Neural progenitor cell (in vitro differentiated cells): ENCODE measurements around the gene AP2A2. TPM values are rescaled to one million over a fixed set of nuclear protein-coding genes. Genes with fewer than 3 reads are reported as not detected.

Source experiments
- DNase-seq: peaks from one replicate; pipeline ENCODE4 v3.0.0-alpha.2; 2016; ENCODE audit warnings: low spot score
- H2AFZ ChIP-seq: fragments of 200-600 bp; sonication (generic); replicated peaks from 2 replicates; pipeline ENCODE4 v1.6.1; 2016; ENCODE audit warnings: antibody characterized with exemption
- H3F3A ChIP-seq: fragments of 200-600 bp; sonication (generic); 2 replicates; pipeline ENCODE4 v1.6.1; 2016; ENCODE audit warnings: antibody characterized with exemption, low read depth
- H3K27ac ChIP-seq: fragments of 200-600 bp; sonication (generic); 2 replicates; pipeline ENCODE4 v1.5.1; 2016; ENCODE audit warnings: mild to moderate bottlenecking
- H3K27me3 ChIP-seq: fragments of 200-600 bp; sonication (generic); 2 replicates; pipeline ENCODE4 v1.6.1; 2016; ENCODE audit warnings: mild to moderate bottlenecking, moderate library complexity
- H3K36me3 ChIP-seq: fragments of 200-600 bp; sonication (generic); 2 replicates; pipeline ENCODE4 v1.5.1; 2016
- H3K4me1 ChIP-seq: fragments of 200-600 bp; sonication (generic); 2 replicates; pipeline ENCODE4 v1.6.1; 2016; ENCODE audit warnings: mixed run types
- H3K4me2 ChIP-seq: fragments of 200-600 bp; sonication (generic); 2 replicates; pipeline ENCODE4 v1.6.1; 2016
- H3K4me3 ChIP-seq: fragments of 200-600 bp; sonication (generic); 2 replicates; pipeline ENCODE4 v1.5.1; 2016
- H3K79me2 ChIP-seq: fragments of 200-600 bp; sonication (generic); 2 replicates; pipeline ENCODE4 v1.6.1; 2016; ENCODE audit warnings: low read depth
- H3K9ac ChIP-seq: fragments of 200-600 bp; sonication (generic); 2 replicates; pipeline ENCODE4 v1.6.1; 2016
- H3K9me3 ChIP-seq: fragments of 200-600 bp; sonication (generic); 2 replicates; pipeline ENCODE4 v1.5.1; 2016; ENCODE audit warnings: low read depth
- H4K20me1 ChIP-seq: fragments of 200-600 bp; sonication (generic); 2 replicates; pipeline ENCODE4 v1.6.1; 2016; ENCODE audit warnings: low read depth
- H3K27ac Mint-ChIP-seq: 3 replicates; pipeline ENCODE4 v1.8.0; 2021; ENCODE audit warnings: mixed read lengths
- H3K27me3 Mint-ChIP-seq: 2 replicates; pipeline ENCODE4 v1.8.0; 2022; ENCODE audit warnings: low read depth, mild to moderate bottlenecking, inconsistent platforms, moderate library complexity, mixed read lengths; ENCODE audit not compliant: insufficient read depth
- H3K36me3 Mint-ChIP-seq: 3 replicates; pipeline ENCODE4 v1.8.0; 2021; ENCODE audit warnings: mixed read lengths
- H3K4me1 Mint-ChIP-seq: 3 replicates; pipeline ENCODE4 v1.8.0; 2021; ENCODE audit warnings: mixed read lengths
- H3K4me3 Mint-ChIP-seq: 3 replicates; pipeline ENCODE4 v1.8.0; 2021; ENCODE audit warnings: mild to moderate bottlenecking, moderate library complexity, mixed read lengths
- H3K9me3 Mint-ChIP-seq: 3 replicates; pipeline ENCODE4 v1.8.0; 2020; ENCODE audit warnings: mixed read lengths
- EZH2 ChIP-seq: fragments of 200-600 bp; sonication (generic); IDR thresholded peaks from 2 replicates; pipeline ENCODE4 v1.6.1; 2017; ENCODE audit warnings: antibody characterized with exemption, mild to moderate bottlenecking, moderate library complexity
- EZH2phosphoT487 ChIP-seq: fragments of 200-600 bp; sonication (generic); IDR thresholded peaks from 2 replicates; pipeline ENCODE4 v1.6.1; 2017; ENCODE audit warnings: antibody characterized with exemption
- total RNA-seq: library from RNA; depleted of rRNA; stranded (reverse); fragments of >200 nt; gene quantifications from 2 replicates; pipeline ENCODE4 v1.2.3, GENCODE V29; 2015; ENCODE audit warnings: low replicate concordance
- TF ChIP-seq, protein P1 (sequence below): fragments of 200-600 bp; sonication (generic); IDR thresholded peaks from 2 replicates; pipeline ENCODE4 v1.5.1; 2017; ENCODE audit warnings: antibody characterized with exemption, mild to moderate bottlenecking

Gene AP2A2
- total RNA-seq, 1 donor from 2014 or later: 67.5 TPM

DNA sequence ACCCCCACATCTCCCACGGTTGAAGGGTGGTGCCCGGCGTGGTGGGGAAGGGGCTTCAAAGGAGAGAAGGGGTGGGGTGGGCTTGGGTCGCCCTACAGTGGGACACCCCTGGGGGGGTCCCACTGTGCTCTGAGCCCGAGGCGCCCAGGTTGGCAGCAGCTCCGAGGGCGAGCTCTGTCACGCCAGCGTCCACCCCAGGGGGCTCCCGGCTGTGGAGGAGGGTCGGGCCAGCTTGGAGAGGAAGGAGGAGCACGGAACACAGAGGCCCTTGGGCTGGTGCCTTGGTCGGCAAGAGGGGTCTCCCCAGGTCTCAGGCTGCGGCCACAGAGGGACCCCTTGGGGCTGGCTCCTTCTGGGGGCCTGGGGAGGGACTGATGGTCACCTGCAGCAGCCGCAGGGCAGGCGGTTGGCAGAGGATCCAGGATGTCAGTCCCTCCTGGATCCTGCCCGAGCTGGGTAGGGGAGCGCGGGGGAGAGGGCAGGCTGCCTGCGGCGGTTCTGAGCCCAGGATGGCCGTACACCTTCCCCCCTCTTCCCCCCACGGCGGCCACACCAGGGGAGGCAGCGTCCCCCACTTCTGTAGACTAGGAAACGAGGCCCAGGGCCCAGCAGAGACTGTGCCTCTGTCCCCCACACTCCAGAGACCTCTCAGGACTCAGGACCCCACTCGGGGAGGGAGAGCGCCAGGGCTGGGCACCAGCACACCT, 110.1 kb downstream of the AP2A2 start:
- Histone ChIP-seq H3K79me2 (no peaks in the 10 kb centered on the region), H3K27me3 (no peaks in the 10 kb centered on the region), H3K9me3 (no peaks in the 10 kb centered on the region), H3K4me3 (no peak overlapping the region), H3K27ac (no peak overlapping the region), H3K4me2 (no peak overlapping the region), H4K20me1 (no peaks in the 10 kb centered on the region), H3K9ac (no peak overlapping the region), H3K36me3 (no peaks in the 10 kb centered on the region), H3F3A (no peaks in the 10 kb centered on the region), H2AFZ (no peak overlapping the region), H3K4me1 (peaks cover 12% of the 10 kb centered on the region)
- Mint-ChIP-seq H3K4me3 (no peak overlapping the region), H3K27ac (no peak overlapping the region), H3K4me1 (no peaks in the 10 kb centered on the region), H3K36me3 (peaks cover 2% of the 10 kb centered on the region), H3K9me3 (no peaks in the 10 kb centered on the region), H3K27me3 (peaks cover 6% of the 10 kb centered on the region)
- DNase-seq: no peak
- TF ChIP-seq, protein P1, sequence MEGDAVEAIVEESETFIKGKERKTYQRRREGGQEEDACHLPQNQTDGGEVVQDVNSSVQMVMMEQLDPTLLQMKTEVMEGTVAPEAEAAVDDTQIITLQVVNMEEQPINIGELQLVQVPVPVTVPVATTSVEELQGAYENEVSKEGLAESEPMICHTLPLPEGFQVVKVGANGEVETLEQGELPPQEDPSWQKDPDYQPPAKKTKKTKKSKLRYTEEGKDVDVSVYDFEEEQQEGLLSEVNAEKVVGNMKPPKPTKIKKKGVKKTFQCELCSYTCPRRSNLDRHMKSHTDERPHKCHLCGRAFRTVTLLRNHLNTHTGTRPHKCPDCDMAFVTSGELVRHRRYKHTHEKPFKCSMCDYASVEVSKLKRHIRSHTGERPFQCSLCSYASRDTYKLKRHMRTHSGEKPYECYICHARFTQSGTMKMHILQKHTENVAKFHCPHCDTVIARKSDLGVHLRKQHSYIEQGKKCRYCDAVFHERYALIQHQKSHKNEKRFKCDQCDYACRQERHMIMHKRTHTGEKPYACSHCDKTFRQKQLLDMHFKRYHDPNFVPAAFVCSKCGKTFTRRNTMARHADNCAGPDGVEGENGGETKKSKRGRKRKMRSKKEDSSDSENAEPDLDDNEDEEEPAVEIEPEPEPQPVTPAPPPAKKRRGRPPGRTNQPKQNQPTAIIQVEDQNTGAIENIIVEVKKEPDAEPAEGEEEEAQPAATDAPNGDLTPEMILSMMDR: no peak
- TF ChIP-seq EZH2phosphoT487: no peak
- TF ChIP-seq EZH2: no peak

DNA sequence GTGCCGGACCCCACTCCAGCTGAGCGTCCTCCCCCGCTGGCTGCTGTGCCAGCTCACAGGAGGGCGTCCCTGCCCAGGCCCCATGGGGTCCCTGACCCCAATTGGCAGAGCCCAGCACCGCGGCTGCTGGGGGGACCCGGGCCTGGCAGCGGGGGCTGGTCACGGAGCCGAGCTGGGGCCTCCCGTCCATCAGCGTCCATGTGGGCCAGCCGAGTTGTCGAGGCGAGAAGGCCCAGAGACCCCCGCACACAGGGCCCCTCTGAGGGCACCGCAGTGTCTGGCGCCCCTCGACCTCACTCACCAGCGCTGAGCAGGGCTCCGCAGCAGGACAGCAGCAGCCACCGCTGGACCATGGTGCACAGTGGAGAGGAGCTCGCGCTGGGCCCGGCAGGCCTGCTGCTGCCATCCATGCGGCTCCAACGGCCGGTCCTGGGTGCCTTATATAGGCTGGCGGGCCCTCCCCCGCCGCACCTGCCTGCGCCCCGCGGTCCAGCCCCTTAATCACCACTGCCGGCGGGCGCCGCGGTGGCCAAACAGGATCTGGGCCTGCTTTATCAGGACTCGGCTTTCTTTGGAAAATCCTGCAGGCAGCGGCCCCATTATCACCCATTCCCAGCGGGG, 110.7 kb downstream of the AP2A2 start, which contains the start of gene MUC6:
MUC6 (minus strand) TSS at position 416 of the 621 bp plus-strand sequence; CDS start at position 353, 63 bp downstream.
- Histone ChIP-seq H3K9me3 (no peaks in the 10 kb centered on the region), H3K4me3 (no peak within 1 kb of the TSS), H4K20me1 (no peaks in the 10 kb centered on the region), H3K4me2 (no peak within 1 kb of the TSS), H3K27me3 (no peaks in the 10 kb centered on the region), H3K27ac (no peak within 1 kb of the TSS), H2AFZ (no peak within 1 kb of the TSS), H3F3A (no peaks in the 10 kb centered on the region), H3K9ac (no peak within 1 kb of the TSS), H3K36me3 (no peaks in the 10 kb centered on the region), H3K79me2 (no peaks in the 10 kb centered on the region), H3K4me1 (peaks cover 12% of the 10 kb centered on the region)
- H3K4me1 Mint-ChIP-seq: no peaks in the 10 kb centered on the region
- H3K36me3 Mint-ChIP-seq: peaks cover 2% of the 10 kb centered on the region
- H3K27me3 Mint-ChIP-seq: peaks cover 6% of the 10 kb centered on the region
- DNase-seq: no peak
- no peak within 1 kb of the TSS for H3K27ac Mint-ChIP-seq
- H3K9me3 Mint-ChIP-seq: no peaks in the 10 kb centered on the region
- no peak for TF ChIP-seq EZH2phosphoT487
- TF ChIP-seq, protein P1: no peak
- no peak for TF ChIP-seq EZH2
- H3K4me3 Mint-ChIP-seq: no peak within 1 kb of the TSS

DNA sequence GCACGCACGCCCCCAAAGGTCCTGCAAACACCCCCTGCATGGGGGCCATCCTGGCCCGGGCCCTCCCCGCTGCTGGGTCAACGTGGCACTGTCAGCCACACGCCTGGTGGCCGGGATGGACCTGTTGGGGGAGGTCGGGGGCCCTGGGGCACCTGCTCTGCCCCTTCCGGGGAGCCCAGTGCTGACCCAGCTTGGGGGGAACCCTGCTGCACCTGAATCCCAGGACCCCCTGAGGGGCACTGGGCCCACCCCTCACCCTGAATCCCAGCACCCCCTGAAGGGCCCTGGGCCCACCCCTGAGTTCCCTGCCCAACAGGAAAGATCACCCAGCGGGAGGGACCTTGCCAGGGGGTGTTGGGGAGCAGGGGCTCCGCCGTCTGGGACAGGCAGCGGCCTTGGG, 111.3 kb downstream of the AP2A2 start:
- TF ChIP-seq, protein P1: no peak
- TF ChIP-seq EZH2phosphoT487 (no peak), EZH2 (no peak)
- no peak overlapping the region for H3K9ac ChIP-seq
- H4K20me1 ChIP-seq: no peaks in the 10 kb centered on the region
- Mint-ChIP-seq H3K4me1 (no peaks in the 10 kb centered on the region), H3K27ac (no peak overlapping the region), H3K36me3 (peaks cover 2% of the 10 kb centered on the region), H3K4me3 (no peak overlapping the region), H3K27me3 (peaks cover 3% of the 10 kb centered on the region), H3K9me3 (no peaks in the 10 kb centered on the region)
- no peaks in the 10 kb centered on the region for H3F3A ChIP-seq
- DNase-seq: no peak
- no peaks in the 10 kb centered on the region for H3K27me3 ChIP-seq
- peaks cover 12% of the 10 kb centered on the region for H3K4me1 ChIP-seq
- H2AFZ ChIP-seq: no peak overlapping the region
- no peaks in the 10 kb centered on the region for H3K9me3 ChIP-seq
- no peaks in the 10 kb centered on the region for H3K79me2 ChIP-seq
- no peak overlapping the region for H3K27ac ChIP-seq
- no peak overlapping the region for H3K4me2 ChIP-seq
- H3K36me3 ChIP-seq: no peaks in the 10 kb centered on the region
- H3K4me3 ChIP-seq: no peak overlapping the region
